AG04450 (cell line): ENCODE data around the gene BCKDHB. TPM values are rescaled to one million over a fixed set of nuclear protein-coding genes. Genes with fewer than 3 reads are reported as not detected.

Experiments used
- CTCF ChIA-PET: fragments of 300-600, 350-600 bp; formaldehyde crosslinking; extraction: SDS; loops from one replicate; lab custom pipeline; 2022; ENCODE audit warnings: antibody characterized with exemption, inconsistent platforms; lab: Charles Lee
- POLR2A ChIA-PET: fragments of 350-600 bp; formaldehyde crosslinking; extraction: SDS; loops from one replicate; lab custom pipeline; 2021; ENCODE audit warnings: antibody characterized with exemption, inconsistent platforms; lab: Yijun Ruan, JAX
- DNase-seq: peaks from one replicate; pipeline ENCODE4 v3.0.0-alpha.2; 2011; ENCODE audit warnings: low read depth, low spot score
- H3K27ac ChIP-seq: one replicate; pipeline ENCODE4 v1.5.1; 2012; ENCODE audit warnings: low read depth, low read length, control low read depth
- H3K27me3 ChIP-seq: one replicate; pipeline ENCODE4 v1.6.0; 2012; ENCODE audit warnings: low read length; ENCODE audit not compliant: control insufficient read depth, insufficient read depth
- H3K4me3 ChIP-seq: 2 replicates; pipeline ENCODE4 v1.5.1; 2011; ENCODE audit warnings: mild to moderate bottlenecking, low read depth, low read length, control low read depth
- H3K9me3 ChIP-seq: 2 replicates; pipeline ENCODE4 v1.5.1; 2012; ENCODE audit warnings: low read length; ENCODE audit not compliant: control insufficient read depth, insufficient read depth
- CTCF ChIP-seq: IDR thresholded peaks from 2 replicates; pipeline ENCODE4 v1.5.1; 2011; ENCODE audit warnings: low read depth, low read length, control low read depth, inconsistent platforms
- polyA plus RNA-seq: library from polyadenylated mRNA; depleted of rRNA; stranded (reverse); fragments of >200 nt; gene quantifications from 2 replicates; pipeline ENCODE4 v1.2.3, GENCODE V29; 2011

Gene BCKDHB
- polyA plus RNA-seq, 1 experiment = 21.3 TPM

DNA sequence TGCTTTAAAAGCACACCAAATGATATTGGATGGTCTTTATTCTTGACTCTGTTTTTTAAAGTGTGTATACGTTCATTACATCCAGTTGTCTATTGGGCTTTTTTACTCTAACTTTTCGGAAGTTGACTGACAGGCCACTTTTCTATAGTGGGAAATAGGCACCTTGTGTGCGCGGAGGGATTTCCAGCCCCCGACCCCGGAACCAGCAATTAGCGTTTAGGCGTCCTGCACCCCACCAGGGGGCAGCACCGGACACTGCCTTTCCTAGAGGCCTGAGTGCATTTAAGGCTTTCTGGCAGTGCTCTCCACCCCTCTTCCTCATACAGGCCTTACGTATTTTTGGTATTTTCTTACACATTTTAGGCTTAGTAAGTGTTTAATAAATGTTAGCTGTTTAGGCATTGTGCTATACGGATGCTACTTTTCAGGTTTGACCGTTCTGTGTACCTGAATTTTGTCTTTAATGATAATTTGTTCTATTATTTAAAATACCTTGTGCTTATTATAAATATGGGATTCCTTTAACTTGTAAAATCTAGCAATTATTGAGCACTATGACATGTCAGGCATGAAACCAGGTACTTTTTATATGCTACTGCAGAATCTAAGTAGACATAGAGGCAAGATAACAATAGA is 231.8 kb downstream of the BCKDHB start:
- Histone ChIP-seq H3K27me3 (no peaks in the 10 kb centered on the region), H3K9me3 (no peaks in the 10 kb centered on the region), H3K4me3 (no peak overlapping the region), H3K27ac (no peak overlapping the region)
- CTCF ChIA-PET = interaction anchor here (0.6 kb wide), 4 partner anchors 8 to 206 kb away, joined by 3 to 4 read pairs (median 3); no protein-coding TSS in a partner anchor
- peak; percentile 86 for TF ChIP-seq CTCF
- POLR2A ChIA-PET = no interaction called here
- DNase-seq = peak; percentile 37

GRCh38 chr6:80339421-80339820 is 232.9 kb downstream of the BCKDHB start:
- CTCF ChIA-PET = no interaction called here
- Histone ChIP-seq H3K27me3 (no peaks in the 10 kb centered on the region), H3K9me3 (no peaks in the 10 kb centered on the region), H3K27ac (no peak overlapping the region), H3K4me3 (no peak overlapping the region)
- DNase-seq = peak; percentile 15
- no peak for TF ChIP-seq CTCF
- POLR2A ChIA-PET = no interaction called here

DNA sequence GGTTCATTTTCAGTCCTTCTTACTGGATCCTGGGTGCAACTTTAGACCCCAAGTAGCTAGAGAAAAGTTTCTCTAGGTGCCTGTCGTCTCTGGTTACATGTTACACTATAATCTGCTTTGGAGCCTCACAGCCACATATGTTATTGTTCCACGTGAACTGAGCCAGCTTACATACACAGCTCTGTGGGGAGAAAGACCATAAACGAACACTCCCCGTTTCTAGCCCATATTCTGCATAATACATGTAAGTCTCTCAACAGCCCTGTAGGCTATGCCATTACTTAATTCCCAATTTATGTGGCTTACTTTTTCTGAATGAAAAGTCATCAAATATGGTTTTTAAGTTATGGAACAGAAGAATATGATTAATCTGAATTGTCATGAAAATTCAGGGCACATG is 233.8 kb downstream of the BCKDHB start:
- DNase-seq = no peak
- POLR2A ChIA-PET = no interaction called here
- CTCF ChIA-PET = no interaction called here
- Histone ChIP-seq H3K27ac (no peak overlapping the region), H3K27me3 (no peaks in the 10 kb centered on the region), H3K4me3 (no peak overlapping the region), H3K9me3 (no peaks in the 10 kb centered on the region)
- TF ChIP-seq CTCF = no peak

DNA sequence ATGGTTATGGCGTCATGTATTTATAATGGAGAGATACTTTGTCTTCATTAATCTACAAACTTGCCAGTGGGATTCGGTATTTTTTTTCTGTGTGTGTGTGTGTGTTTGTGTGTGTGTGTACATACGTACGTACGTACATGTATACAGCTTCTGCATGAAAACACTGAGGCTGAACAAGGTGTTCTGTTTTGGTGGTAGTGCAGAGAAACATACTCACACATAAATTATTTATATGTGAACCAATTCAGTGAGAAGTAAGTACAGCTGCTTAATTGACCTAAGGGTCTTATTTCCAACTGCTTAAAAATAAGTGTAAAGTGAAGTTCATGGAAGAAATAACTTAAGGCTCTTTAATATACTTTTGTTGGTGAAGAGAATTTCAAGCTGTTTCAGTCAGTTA is 234.2 kb downstream of the BCKDHB start:
- POLR2A ChIA-PET = no interaction called here
- TF ChIP-seq CTCF = no peak
- CTCF ChIA-PET = interaction anchor here (0.5 kb wide), 1 partner anchor 780 kb away, joined by 3 read pairs; no protein-coding TSS in a partner anchor
- Histone ChIP-seq H3K9me3 (no peaks in the 10 kb centered on the region), H3K4me3 (no peak overlapping the region), H3K27ac (no peak overlapping the region), H3K27me3 (no peaks in the 10 kb centered on the region)
- DNase-seq = no peak

DNA sequence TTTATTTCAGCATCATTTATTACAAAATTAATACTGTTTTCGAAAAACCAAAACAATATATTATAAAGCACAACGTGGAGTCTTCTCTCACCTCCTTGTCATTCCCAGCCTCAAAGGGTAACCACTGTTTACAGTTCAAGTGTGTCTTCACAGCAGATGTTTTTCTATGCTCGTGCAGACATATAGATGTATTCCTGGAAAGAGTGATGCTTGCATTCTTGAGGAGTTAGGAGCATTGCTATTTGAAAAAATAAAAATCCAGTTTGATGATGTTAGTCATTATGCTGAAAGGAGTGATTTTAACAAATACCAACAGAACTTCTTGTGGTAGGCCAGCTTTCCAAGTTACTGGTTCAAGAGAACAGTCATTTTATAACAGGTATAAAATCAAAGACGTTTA is 234.9 kb downstream of the BCKDHB start:
- POLR2A ChIA-PET = interaction anchor here (1.2 kb wide), 1 partner anchor 84 kb away, joined by 4 read pairs; no protein-coding TSS in a partner anchor
- DNase-seq = peak; percentile 81
- CTCF ChIA-PET = interaction anchor here (0.5 kb wide), 2 partner anchors 65 to 780 kb away, joined by 3 read pairs; no protein-coding TSS in a partner anchor
- Histone ChIP-seq H3K27me3 (no peaks in the 10 kb centered on the region), H3K4me3 (no peak overlapping the region), H3K27ac (no peak overlapping the region), H3K9me3 (no peaks in the 10 kb centered on the region)
- no peak for TF ChIP-seq CTCF
